GM21737 (cell line): Measurements from ENCODE around the gene AIMP2.
"Not testable (repeated sequence)": the region's sequence is repeated elsewhere in the genome, so short reads cannot be mapped to it uniquely, and the experiment has no call there.

Experiments used
- ATAC-seq: cut with Tn5 transposase; IDR thresholded peaks from one replicate; pipeline ENCODE4 v1.9.1; 2021; ENCODE audit warnings: mild to moderate bottlenecking, moderate library complexity; ENCODE audit not compliant: unreplicated experiment

Gene AIMP2

GRCh38 chr7:6008668-6009611 lies at the start of gene AIMP2, which contains the start of gene PMS2:
Gene AIMP2 (plus strand): TSS chr7:6009272. CDS start chr7:6009364, 92 bp downstream.
Gene PMS2 (minus strand): TSS chr7:6009049. CDS start chr7:6009019, 30 bp downstream.
- ATAC-seq = peak; percentile 89

GRCh38 chr7:5963205-5963604 lies 45.9 kb upstream of the AIMP2 start:
- not testable (repeated sequence) for ATAC-seq

GRCh38 chr7:5963810-5964209 lies 45.3 kb upstream of the AIMP2 start:
- not testable (repeated sequence) for ATAC-seq

- not testable (repeated sequence) for ATAC-seq
Measured at GRCh38 chr7:5970347-5970911, 38.6 kb upstream of the AIMP2 start, which contains the start of gene RSPH10B. Gene RSPH10B (minus strand): TSS chr7:5970689. CDS start chr7:5967116, 3,573 bp downstream.

- not testable (repeated sequence) for ATAC-seq
Measured at GRCh38 chr7:5973580-5973979, 35.5 kb upstream of the AIMP2 start.

GRCh38 chr7:5979680-5980314 lies 29.3 kb upstream of the AIMP2 start:
- not testable (repeated sequence) for ATAC-seq

- ATAC-seq = not testable (repeated sequence)
Measured at GRCh38 chr7:5987061-5987460, 22.0 kb upstream of the AIMP2 start.

- ATAC-seq = no peak
Measured at GRCh38 chr7:5997210-5997808, 11.8 kb upstream of the AIMP2 start.

- no peak for ATAC-seq
Measured at GRCh38 chr7:6007386-6007785, 1.7 kb upstream of the AIMP2 start.

GRCh38 chr7:6007835-6008590 lies 1.1 kb upstream of the AIMP2 start:
- ATAC-seq = not testable (repeated sequence)

- not testable (repeated sequence) for ATAC-seq
Measured at GRCh38 chr7:6010370-6010769, 1.3 kb downstream of the AIMP2 start.

- ATAC-seq = no peak
Measured at GRCh38 chr7:6011541-6011940, 2.5 kb downstream of the AIMP2 start.

GRCh38 chr7:6012355-6013104 lies 3.5 kb downstream of the AIMP2 start:
- ATAC-seq = no peak

- ATAC-seq = no peak
Measured at GRCh38 chr7:6015917-6016652, 7.0 kb downstream of the AIMP2 start.

- no peak for ATAC-seq
Measured at GRCh38 chr7:6016653-6016966, 7.5 kb downstream of the AIMP2 start.

- ATAC-seq = no peak
Measured at GRCh38 chr7:6020371-6021286, 11.6 kb downstream of the AIMP2 start.

GRCh38 chr7:6022707-6023106 lies 13.6 kb downstream of the AIMP2 start:
- no peak for ATAC-seq

GRCh38 chr7:6023974-6024435 lies 14.9 kb downstream of the AIMP2 start:
- ATAC-seq = no peak
